Parathyroid adenoma (tissue), 2 donors: ENCODE results near the gene PRODH2.

Experiments used
- H2AFZ ChIP-seq: fragments of 300-600 bp; sonication (generic); one replicate; pipeline ENCODE4 v1.7.0; 2017; ENCODE audit warnings: antibody characterized with exemption, mild to moderate bottlenecking
- H3K27ac ChIP-seq: fragments of 300-600 bp; sonication (generic); one replicate; pipeline ENCODE4 v1.7.0; 2017
- H3K27me3 ChIP-seq: fragments of 300-600 bp; sonication (generic); one replicate; pipeline ENCODE4 v1.7.0; 2017; ENCODE audit warnings: low read length; ENCODE audit not compliant: control insufficient read depth, insufficient read depth
- H3K36me3 ChIP-seq: fragments of 300-600 bp; sonication (generic); one replicate; pipeline ENCODE4 v1.7.0; 2017; ENCODE audit warnings: low read length; ENCODE audit not compliant: control insufficient read depth, insufficient read depth
- H3K4me1 ChIP-seq: fragments of 300-600 bp; sonication (generic); one replicate; pipeline ENCODE4 v1.7.0; 2017; ENCODE audit warnings: control low read depth
- H3K4me2 ChIP-seq: fragments of 300-600 bp; sonication (generic); one replicate; pipeline ENCODE4 v1.7.0; 2017; ENCODE audit warnings: low read length
- H3K4me3 ChIP-seq: fragments of 300-600 bp; sonication (generic); one replicate; pipeline ENCODE4 v1.7.0; 2017; ENCODE audit warnings: low read depth, low read length
- H3K79me2 ChIP-seq: fragments of 300-600 bp; sonication (generic); one replicate; pipeline ENCODE4 v1.7.0; 2017; ENCODE audit warnings: control low read depth
- H3K9ac ChIP-seq: fragments of 300-600 bp; sonication (generic); one replicate; pipeline ENCODE4 v1.7.0; 2017; ENCODE audit warnings: mild to moderate bottlenecking
- H3K9me3 ChIP-seq: fragments of 300-600 bp; sonication (generic); one replicate; pipeline ENCODE4 v1.7.0; 2017; ENCODE audit warnings: low read length; ENCODE audit not compliant: control insufficient read depth
- CTCF ChIP-seq: fragments of 300-600 bp; sonication (generic); IDR thresholded peaks from one replicate; pipeline ENCODE4 v1.7.0; 2017; ENCODE audit warnings: antibody characterized with exemption, mild to moderate bottlenecking
- donor health status: primary hyperparathyroidism.

The PRODH2 gene

GRCh38 chr19:35832054-35832453 is 19.4 kb upstream of the PRODH2 start:
- H3K79me2 ChIP-seq, result no peaks in the 10 kb centered on the region
- H3K27ac ChIP-seq, result no peak overlapping the region
- no peaks in the 10 kb centered on the region for H3K9me3 ChIP-seq
- no peaks in the 10 kb centered on the region for H3K36me3 ChIP-seq
- no peak overlapping the region for H3K9ac ChIP-seq
- no peak overlapping the region for H2AFZ ChIP-seq
- TF ChIP-seq CTCF, result no peak
- no peak overlapping the region for H3K4me2 ChIP-seq
- H3K4me1 ChIP-seq, result no peaks in the 10 kb centered on the region
- H3K27me3 ChIP-seq, result no peaks in the 10 kb centered on the region
- H3K4me3 ChIP-seq, result no peak overlapping the region

GRCh38 chr19:35830986-35831385 is 18.3 kb upstream of the PRODH2 start:
- H3K79me2 ChIP-seq, result no peaks in the 10 kb centered on the region
- H3K27me3 ChIP-seq, result no peaks in the 10 kb centered on the region
- no peak for TF ChIP-seq CTCF
- no peak overlapping the region for H3K4me3 ChIP-seq
- H3K9me3 ChIP-seq, result no peaks in the 10 kb centered on the region
- H3K36me3 ChIP-seq, result no peaks in the 10 kb centered on the region
- no peak overlapping the region for H2AFZ ChIP-seq
- H3K4me2 ChIP-seq, result no peak overlapping the region
- no peaks in the 10 kb centered on the region for H3K4me1 ChIP-seq
- H3K27ac ChIP-seq, result no peak overlapping the region
- H3K9ac ChIP-seq, result no peak overlapping the region

GRCh38 chr19:35828692-35829301 is 16.2 kb upstream of the PRODH2 start:
- no peak overlapping the region for H2AFZ ChIP-seq
- no peaks in the 10 kb centered on the region for H3K79me2 ChIP-seq
- H3K27ac ChIP-seq, result no peak overlapping the region
- TF ChIP-seq CTCF, result no peak
- no peak overlapping the region for H3K4me2 ChIP-seq
- no peaks in the 10 kb centered on the region for H3K27me3 ChIP-seq
- H3K4me1 ChIP-seq, result no peaks in the 10 kb centered on the region
- H3K36me3 ChIP-seq, result no peaks in the 10 kb centered on the region
- H3K9me3 ChIP-seq, result no peaks in the 10 kb centered on the region
- H3K4me3 ChIP-seq, result no peak overlapping the region
- no peak overlapping the region for H3K9ac ChIP-seq

GRCh38 chr19:35824150-35824549 is 11.5 kb upstream of the PRODH2 start:
- no peak overlapping the region for H3K27ac ChIP-seq
- no peak for TF ChIP-seq CTCF
- no peaks in the 10 kb centered on the region for H3K36me3 ChIP-seq
- H3K9ac ChIP-seq, result no peak overlapping the region
- no peak overlapping the region for H3K4me2 ChIP-seq
- H3K79me2 ChIP-seq, result no peaks in the 10 kb centered on the region
- no peaks in the 10 kb centered on the region for H3K4me1 ChIP-seq
- H2AFZ ChIP-seq, result no peak overlapping the region
- H3K4me3 ChIP-seq, result no peak overlapping the region
- no peaks in the 10 kb centered on the region for H3K9me3 ChIP-seq
- H3K27me3 ChIP-seq, result no peaks in the 10 kb centered on the region

- Histone ChIP-seq H3K36me3 (no peaks in the 10 kb centered on the region), H3K4me1 (no peaks in the 10 kb centered on the region), H3K4me2 (no peak overlapping the region), H3K27ac (no peak overlapping the region), H3K79me2 (no peaks in the 10 kb centered on the region), H3K9me3 (no peaks in the 10 kb centered on the region), H3K27me3 (no peaks in the 10 kb centered on the region), H3K9ac (no peak overlapping the region), H2AFZ (no peak overlapping the region), H3K4me3 (no peak overlapping the region)
- TF ChIP-seq CTCF, result no peak
Observed at GRCh38 chr19:35822579-35822978, 9.9 kb upstream of the PRODH2 start.
